A549 (cell line): ENCODE data around the gene OTOP2. TPM values are rescaled to one million over a fixed set of nuclear protein-coding genes. Genes with fewer than 3 reads are reported as not detected.
"Not testable (repeated sequence)": the region's sequence is repeated elsewhere in the genome, so short reads cannot be mapped to it uniquely, and the experiment has no call there.

Source experiments
- ATAC-seq, 2 experiments: fragments of 200-7000 bp in 1 of 2; fragments of >200 bp in 1 of 2; cut with Nextera tagmentation in 1 of 2; cut with Tn5 transposase in 1 of 2; 3 replicates each; pipeline versions ENCODE4 v1.8.0 to v1.9.1; 2018 to 2020; ENCODE audit warnings: mild to moderate bottlenecking in 1 of 2, moderate library complexity in 1 of 2
- CTCF ChIA-PET: fragments of 300-600 bp; sonication (Branson Sonifier 250); formaldehyde crosslinking; extraction: SDS; loops from one replicate; lab custom pipeline; 2021; ENCODE audit warnings: antibody characterized with exemption, inconsistent platforms; lab: Yijun Ruan, JAX
- POLR2A ChIA-PET: fragments of 350-600 bp; formaldehyde crosslinking; extraction: SDS; loops from one replicate; lab custom pipeline; 2021; ENCODE audit warnings: antibody characterized with exemption, inconsistent platforms; lab: Yijun Ruan, JAX
- DNase-seq, 2 experiments: peaks; one replicate each; pipeline versions ENCODE4 v3.0.0 to v3.0.0-alpha.2; 2011 to 2016; ENCODE audit warnings: low read depth in 1 of 2, low spot score in 1 of 2
- FAIRE-seq: peaks from 2 replicates; lab custom pipeline; 2011; peaks lifted over from hg19 to GRCh38; lab: Jason Lieb, UNC
- H3K27ac ChIP-seq, 2 experiments: fragments of >200 bp; sonication (Bioruptor Twin); formaldehyde crosslinking; 3 replicates each; pipeline ENCODE4 v1.5.1; 2016 to 2017
- H3K4me1 ChIP-seq: fragments of >200 bp; sonication (Bioruptor Twin); formaldehyde crosslinking; 3 replicates; pipeline ENCODE4 v1.6.1; 2016
- H3K4me2 ChIP-seq: fragments of >200 bp; sonication (Bioruptor Twin); formaldehyde crosslinking; 3 replicates; pipeline ENCODE4 v1.6.1; 2016
- H3K4me3 ChIP-seq: fragments of >200 bp; sonication (Bioruptor Twin); formaldehyde crosslinking; 3 replicates; pipeline ENCODE4 v1.5.1; 2016
- H3K9me3 ChIP-seq: fragments of >200 bp; sonication (Bioruptor Twin); formaldehyde crosslinking; 3 replicates; pipeline ENCODE4 v1.6.1; 2016
- EHMT2 ChIP-seq: fragments of 200-600 bp; sonication (generic); IDR thresholded peaks from 2 replicates; pipeline ENCODE4 v1.6.1; 2016; ENCODE audit warnings: antibody characterized with exemption, low read depth, mild to moderate bottlenecking, moderate library complexity
- ELK1 ChIP-seq: fragments of 150-350 bp; IDR thresholded peaks from 2 replicates; pipeline ENCODE4 v1.6.1; 2014; ENCODE audit warnings: low read depth, mild to moderate bottlenecking, low read length
- HDAC2 ChIP-seq: fragments of 200-600 bp; sonication (generic); IDR thresholded peaks from 2 replicates; pipeline ENCODE4 v1.6.1; 2016
- HOXB13 ChIP-seq: fragments of 250-450 bp; sonication (Bioruptor Pico); IDR thresholded peaks from 2 replicates; pipeline ENCODE4 v1.5.0; 2020; ENCODE audit warnings: low read depth, mild to moderate bottlenecking, moderate library complexity
- MYC ChIP-seq: IDR thresholded peaks from 2 replicates; pipeline ENCODE4 v1.6.1; 2012; ENCODE audit warnings: mild to moderate bottlenecking, inconsistent platforms, low read length, improper control_type of control experiment, borderline replicate concordance
- NR3C1 ChIP-seq: fragments of >200 bp; sonication (Bioruptor Twin); formaldehyde crosslinking; IDR thresholded peaks from 3 replicates; pipeline ENCODE4 v1.6.1; 2017
- RAD21 ChIP-seq, 2 experiments: fragments of >200 bp in 1 of 2; sonication (Bioruptor Twin) in 1 of 2; formaldehyde crosslinking in 1 of 2; IDR thresholded peaks in 1 of 2; conservative IDR thresholded peaks in 1 of 2; 2 replicates in 1 of 2; 3 replicates in 1 of 2; pipeline ENCODE4 v1.6.1; 2012 to 2018; ENCODE audit warnings: inconsistent platforms in 1 of 2
- RARB ChIP-seq: fragments of 250-450 bp; sonication (Bioruptor Pico); IDR thresholded peaks from 2 replicates; pipeline ENCODE4 v1.8.0; 2021; ENCODE audit warnings: mild to moderate bottlenecking, moderate library complexity
- RCOR1 ChIP-seq: fragments of 150-350 bp; IDR thresholded peaks from 2 replicates; pipeline ENCODE4 v1.6.1; 2014; ENCODE audit warnings: antibody characterized with exemption, low read length, low read depth
- SMC3 ChIP-seq: fragments of >200 bp; sonication (Bioruptor Twin); formaldehyde crosslinking; IDR thresholded peaks from 3 replicates; pipeline ENCODE4 v1.6.1; 2018; ENCODE audit warnings: inconsistent platforms
- SREBF2 ChIP-seq: fragments of 450-650 bp; IDR thresholded peaks from 2 replicates; pipeline ENCODE4 v1.6.1; 2014; ENCODE audit warnings: mild to moderate bottlenecking, moderate library complexity
- WGBS: methylation state at CpG from one replicate; pipeline ENCODE4 v1.1.6; 2017; ENCODE audit errors: missing lambda C conversion rate; 5-methylcytosine and 5-hydroxymethylcytosine counted together
- polyA plus RNA-seq, 4 experiments: library from polyadenylated mRNA; depleted of rRNA in 3 of 4; stranded (reverse); fragments of >200 nt; fragmentation: RNase III in 1 of 4; extraction: RNeasy Plus Mini Kit Qiagen cat#74134 plus additional on column Dnase treatment in 1 of 4; gene quantifications; 2 replicates in 3 of 4; 3 replicates in 1 of 4; pipeline ENCODE4 v1.2.3, GENCODE V29; 2011 to 2017
- TF ChIP-seq, protein P1 (sequence below): fragments of 200-600 bp; sonication (generic); IDR thresholded peaks from 2 replicates; pipeline ENCODE4 v1.6.1; 2016; ENCODE audit warnings: antibody characterized with exemption, mild to moderate bottlenecking, moderate library complexity

The OTOP2 gene
- polyA plus RNA-seq, 2 of the 4 experiments (the other 2 are of a cell fraction), result 0.06 TPM; not detected in 1

DNA sequence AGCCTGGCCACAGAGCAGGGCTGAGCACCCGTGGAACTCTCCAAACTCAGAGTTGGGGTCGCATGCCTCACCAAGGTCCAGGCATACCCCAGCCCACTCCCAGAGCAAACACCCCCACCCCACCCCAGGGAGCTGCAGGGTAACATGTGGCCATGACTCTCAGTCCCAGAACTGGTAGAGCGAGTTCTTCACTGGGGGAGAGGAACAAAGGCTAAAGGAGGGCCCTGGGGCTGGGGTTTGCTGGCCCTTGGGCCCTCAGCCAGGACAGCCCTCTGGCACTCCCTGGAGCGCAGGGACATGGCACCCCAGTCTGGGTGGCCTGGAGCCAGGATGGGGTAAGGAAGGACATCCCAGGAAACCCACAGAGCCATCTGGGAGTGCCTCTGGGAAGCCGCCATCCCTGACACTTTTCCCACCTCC lies 44.3 kb downstream of the OTOP2 start:
- TF ChIP-seq RCOR1, result no peak
- no peak for TF ChIP-seq SREBF2
- no peak overlapping the region for H3K4me3 ChIP-seq
- 96% methylated on average over 5 of the region's 5 CpGs for WGBS
- CTCF ChIA-PET, result interaction anchor here (1.3 to 42.3 kb wide), 7 partner anchors 9 to 177 kb away, joined by 4 to 1448 read pairs (median 64); partner anchors contain the start of genes CDR2L, MRPL58, NT5C and OTOP2
- FAIRE-seq, result no peak
- no peak for ATAC-seq
- H3K27ac ChIP-seq, result no peak overlapping the region
- H3K9me3 ChIP-seq, result no peaks in the 10 kb centered on the region
- POLR2A ChIA-PET, result no interaction called here
- no peak for DNase-seq
- H3K4me1 ChIP-seq, result peaks cover 9% of the 10 kb centered on the region
- no peak overlapping the region for H3K4me2 ChIP-seq

DNA sequence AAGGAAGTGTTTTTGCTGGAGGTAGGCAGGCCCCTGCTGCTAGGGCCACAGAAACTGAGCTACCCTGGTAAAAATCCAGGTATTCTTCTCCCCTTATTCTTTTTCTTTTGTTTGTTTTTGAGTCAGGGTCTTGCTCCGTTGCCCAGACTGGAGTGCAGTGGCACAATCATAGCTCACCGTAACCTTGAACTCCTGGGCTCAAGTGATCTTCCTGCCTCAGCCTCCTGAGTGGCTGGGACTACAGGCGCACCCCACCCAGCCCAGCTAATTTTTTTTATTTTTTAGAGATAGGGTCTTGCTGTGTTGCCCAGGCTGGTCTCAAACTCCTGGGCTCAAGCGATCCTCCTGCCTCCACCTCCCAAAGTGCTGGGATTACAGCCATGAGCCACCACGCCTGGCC lies 45.4 kb downstream of the OTOP2 start:
- CTCF ChIA-PET, result interaction anchor here (0.6 to 42.3 kb wide), 11 partner anchors 10 to 232 kb away, joined by 3 to 1448 read pairs (median 4); partner anchors contain the start of genes CDR2L, MRPL58, OTOP2 and OTOP3
- WGBS, result 95% methylated on average over 5 of the region's 5 CpGs
- H3K4me2 ChIP-seq, H3K4me1 ChIP-seq, H3K4me3 ChIP-seq, DNase-seq, ATAC-seq, H3K9me3 ChIP-seq, FAIRE-seq, H3K27ac ChIP-seq: not testable (repeated sequence)
- POLR2A ChIA-PET, result interaction anchor here (0.6 to 0.7 kb wide), 2 partner anchors 13 to 120 kb away, joined by 3 to 6 read pairs; no protein-coding TSS in a partner anchor

GRCh38 chr17:74970395-74970794 lies 46.3 kb downstream of the OTOP2 start:
- Histone ChIP-seq H3K4me1 (peaks cover 9% of the 10 kb centered on the region), H3K9me3 (no peaks in the 10 kb centered on the region)
- peak; percentile 59 for FAIRE-seq
- TF ChIP-seq ELK1, result no peak
- no peak for TF ChIP-seq EHMT2
- no peak for TF ChIP-seq RAD21 (conservative IDR thresholded peaks at IDR 0.05 in 1 of 2, IDR thresholded peaks at IDR 0.05 in 1 of 2)
- no peak for TF ChIP-seq HDAC2
- no peak for TF ChIP-seq HOXB13
- TF ChIP-seq, protein P1, sequence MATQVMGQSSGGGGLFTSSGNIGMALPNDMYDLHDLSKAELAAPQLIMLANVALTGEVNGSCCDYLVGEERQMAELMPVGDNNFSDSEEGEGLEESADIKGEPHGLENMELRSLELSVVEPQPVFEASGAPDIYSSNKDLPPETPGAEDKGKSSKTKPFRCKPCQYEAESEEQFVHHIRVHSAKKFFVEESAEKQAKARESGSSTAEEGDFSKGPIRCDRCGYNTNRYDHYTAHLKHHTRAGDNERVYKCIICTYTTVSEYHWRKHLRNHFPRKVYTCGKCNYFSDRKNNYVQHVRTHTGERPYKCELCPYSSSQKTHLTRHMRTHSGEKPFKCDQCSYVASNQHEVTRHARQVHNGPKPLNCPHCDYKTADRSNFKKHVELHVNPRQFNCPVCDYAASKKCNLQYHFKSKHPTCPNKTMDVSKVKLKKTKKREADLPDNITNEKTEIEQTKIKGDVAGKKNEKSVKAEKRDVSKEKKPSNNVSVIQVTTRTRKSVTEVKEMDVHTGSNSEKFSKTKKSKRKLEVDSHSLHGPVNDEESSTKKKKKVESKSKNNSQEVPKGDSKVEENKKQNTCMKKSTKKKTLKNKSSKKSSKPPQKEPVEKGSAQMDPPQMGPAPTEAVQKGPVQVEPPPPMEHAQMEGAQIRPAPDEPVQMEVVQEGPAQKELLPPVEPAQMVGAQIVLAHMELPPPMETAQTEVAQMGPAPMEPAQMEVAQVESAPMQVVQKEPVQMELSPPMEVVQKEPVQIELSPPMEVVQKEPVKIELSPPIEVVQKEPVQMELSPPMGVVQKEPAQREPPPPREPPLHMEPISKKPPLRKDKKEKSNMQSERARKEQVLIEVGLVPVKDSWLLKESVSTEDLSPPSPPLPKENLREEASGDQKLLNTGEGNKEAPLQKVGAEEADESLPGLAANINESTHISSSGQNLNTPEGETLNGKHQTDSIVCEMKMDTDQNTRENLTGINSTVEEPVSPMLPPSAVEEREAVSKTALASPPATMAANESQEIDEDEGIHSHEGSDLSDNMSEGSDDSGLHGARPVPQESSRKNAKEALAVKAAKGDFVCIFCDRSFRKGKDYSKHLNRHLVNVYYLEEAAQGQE, result no peak
- TF ChIP-seq RARB (CRISPR knock-in tag), result no peak
- TF ChIP-seq MYC, result no peak
- TF ChIP-seq SMC3, result no peak
- no peak for TF ChIP-seq NR3C1
- TF ChIP-seq, all 56 proteins: peak for 0
- ChIA-PET POLR2A (interaction anchor here (0.7 to 2.9 kb wide), 2 partner anchors 12 to 118 kb away, joined by 3 to 8 read pairs; partner anchors contain the start of gene SLC16A5), CTCF (interaction anchor here (1.0 to 42.3 kb wide), 8 partner anchors 11 to 231 kb away, joined by 3 to 1448 read pairs (median 34); partner anchors contain the start of genes CDR2L, MRPL58, OTOP2 and OTOP3)
- no peak for DNase-seq
- Histone ChIP-seq H3K4me3 (no peak overlapping the region), H3K4me2 (no peak overlapping the region), H3K27ac (no peak overlapping the region)
- ATAC-seq, result peak; percentile 4 to 12; a peak in 2 of 6 replicates
- whole genome bisulfite sequencing, result 92% methylated on average over 3 of the region's 3 CpGs
